Erythroblast (primary cell): Measurements from ENCODE around the gene LAPTM4A.

ENCODE experiments used
- DNase-seq, 2 experiments: peaks; one replicate each; lab custom pipeline; 2025; lab: John Stamatoyannopoulos, UW
- GATA1 ChIP-seq: IDR thresholded peaks from 2 replicates; pipeline ENCODE4 v1.6.1; 2011; ENCODE audit warnings: low read depth, mild to moderate bottlenecking, control low read depth, low read length, moderate library complexity
- POLR2A ChIP-seq: IDR thresholded peaks from 2 replicates; pipeline ENCODE4 v1.6.1; 2011; ENCODE audit warnings: mild to moderate bottlenecking, low read length

Gene LAPTM4A

GRCh38 chr2:19989342-19989666 lies 62.1 kb downstream of the LAPTM4A start:
- TF ChIP-seq GATA1 (no peak), POLR2A (no peak)
- DNase-seq, result no peak

DNA sequence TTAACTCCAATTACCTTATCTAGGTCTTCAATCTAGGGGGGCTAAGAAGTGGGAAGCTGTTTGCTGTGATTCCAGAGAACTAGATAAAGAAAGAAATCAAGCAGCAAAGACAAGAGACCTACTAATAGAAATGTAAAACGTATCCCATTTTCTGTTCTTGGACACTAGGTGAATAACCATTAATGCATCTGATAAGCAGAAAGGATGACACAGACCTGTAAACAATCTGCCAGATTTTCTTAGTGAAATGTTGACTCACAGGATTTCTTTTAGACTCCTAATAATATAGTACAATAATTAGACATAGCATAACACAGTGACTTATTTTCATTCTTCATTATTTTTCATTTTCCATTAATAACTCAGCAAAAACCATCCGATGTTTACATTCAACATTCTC lies 62.8 kb downstream of the LAPTM4A start:
- DNase-seq, result no peak
- TF ChIP-seq POLR2A, result no peak
- no peak for TF ChIP-seq GATA1

DNA sequence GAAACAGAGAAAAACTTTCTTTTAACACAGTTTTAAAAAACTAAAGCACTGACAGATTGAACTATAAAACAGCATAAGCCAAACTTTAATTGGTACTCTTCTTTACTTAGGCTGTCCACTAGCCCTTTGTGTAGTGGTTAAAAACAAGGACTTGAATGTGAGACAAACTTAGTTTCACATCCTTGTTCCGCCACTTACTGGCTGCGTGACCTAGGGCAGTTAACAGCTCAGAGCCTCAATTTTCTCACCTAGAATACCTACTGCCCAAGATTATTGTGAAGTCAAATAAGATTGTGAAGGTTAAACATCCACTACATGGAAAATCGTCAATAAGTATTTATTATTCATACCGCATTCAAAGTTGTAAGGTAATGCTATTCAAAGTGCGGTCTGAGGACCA lies 63.5 kb downstream of the LAPTM4A start:
- no peak for DNase-seq
- no peak for TF ChIP-seq POLR2A
- no peak for TF ChIP-seq GATA1
